ENCODE data around the gene NCMAP. TPM values are rescaled to one million over a fixed set of nuclear protein-coding genes. Genes with fewer than 3 reads are reported as not detected.

NCMAP gene
- total RNA-seq, 4 donors from 2014 or later, result 0.16 TPM; not detected in 3

- DNase-seq (ENCODE audit: low spot score), result no peak
- TF ChIP-seq CTCF (IDR thresholded peaks at IDR 0.05), result no peak
- ATAC-seq (ENCODE audit: low FRiP score), result no peak
Measured at GRCh38 chr1:24553931-24554330, 2.0 kb upstream of the NCMAP start.

GRCh38 chr1:24554714-24555113 is 1.2 kb upstream of the NCMAP start:
- ATAC-seq (ENCODE audit: low FRiP score), result no peak
- no peak for TF ChIP-seq CTCF (IDR thresholded peaks at IDR 0.05)
- no peak for DNase-seq (ENCODE audit: low spot score)

DNA sequence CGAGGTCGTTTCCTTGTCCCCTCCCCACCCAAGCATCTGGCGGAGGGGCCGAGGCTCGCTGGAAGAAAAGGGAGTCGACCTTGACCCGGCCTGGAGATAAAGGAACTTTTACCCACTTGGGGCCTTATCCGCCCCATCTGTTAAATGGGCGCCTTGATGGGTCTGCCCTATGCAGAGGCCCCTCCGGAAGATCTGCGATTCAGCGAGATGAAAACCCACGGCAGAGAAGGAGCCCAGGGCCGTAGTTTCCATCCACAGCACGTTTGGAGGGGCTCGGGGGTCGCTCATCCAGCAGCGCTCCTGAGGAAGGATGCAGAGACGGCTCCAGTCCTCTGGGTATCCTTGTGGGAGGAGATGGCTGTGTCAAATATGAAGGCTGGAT is 518 bp downstream of the NCMAP start:
- DNase-seq (ENCODE audit: low spot score), result no peak
- TF ChIP-seq CTCF (IDR thresholded peaks at IDR 0.05), result no peak
- no peak for ATAC-seq (ENCODE audit: low FRiP score)

GRCh38 chr1:24557220-24557619 is 1.3 kb downstream of the NCMAP start:
- no peak for TF ChIP-seq CTCF (IDR thresholded peaks at IDR 0.05)
- DNase-seq (ENCODE audit: low spot score), result no peak
- no peak for ATAC-seq (ENCODE audit: low FRiP score)

DNA sequence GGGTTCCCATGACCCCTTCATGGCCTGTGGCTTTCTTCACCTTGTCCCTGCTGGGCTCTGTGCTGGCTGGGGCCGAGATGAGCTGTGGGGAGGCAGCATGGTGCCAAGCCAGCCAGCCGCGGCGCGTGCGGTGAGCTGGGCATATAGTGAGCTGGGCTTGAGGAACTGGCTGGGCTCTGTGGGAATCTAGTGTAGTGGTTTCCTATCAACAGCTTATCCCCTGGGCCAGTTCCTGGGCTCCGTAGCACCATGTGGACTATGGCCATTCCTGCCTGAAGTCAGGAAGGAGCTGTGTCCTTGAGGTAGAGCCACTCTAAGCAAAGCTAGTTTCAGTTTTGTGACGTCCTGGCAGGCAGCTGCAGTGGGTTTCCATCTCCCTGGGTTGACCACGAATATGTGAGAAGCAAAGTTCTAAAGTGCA is 1.8 kb downstream of the NCMAP start:
- DNase-seq (ENCODE audit: low spot score), result no peak
- ATAC-seq (ENCODE audit: low FRiP score), result no peak

GRCh38 chr1:24558455-24558854 is 2.6 kb downstream of the NCMAP start:
- TF ChIP-seq CTCF (IDR thresholded peaks at IDR 0.05), result no peak
- DNase-seq (ENCODE audit: low spot score) (no peak), ATAC-seq (ENCODE audit: low FRiP score) (no peak)

More for the DNA sequence above, 1.8 kb downstream of the NCMAP start:
- TF ChIP-seq CTCF (IDR thresholded peaks at IDR 0.05), result no peak

GRCh38 chr1:24558902-24559791 is 3.3 kb downstream of the NCMAP start:
- no peak for TF ChIP-seq CTCF (IDR thresholded peaks at IDR 0.05)
- ATAC-seq (ENCODE audit: low FRiP score) (no peak), DNase-seq (ENCODE audit: low spot score) (no peak)
